ENCODE results near the gene CCDC47. TPM values are rescaled to one million over a fixed set of nuclear protein-coding genes. Genes with fewer than 3 reads are reported as not detected.

CCDC47 gene
- total RNA-seq, 1 experiment from 2014 or later = 70.9 TPM

- H3K27me3 Mint-ChIP-seq (ENCODE audit: low read depth) = no peaks in the 10 kb centered on the region
- H3K4me1 Mint-ChIP-seq = no peaks in the 10 kb centered on the region
- no peaks in the 10 kb centered on the region for H3K9me3 Mint-ChIP-seq
- H3K27ac Mint-ChIP-seq = no peak overlapping the region
- ChIA-PET CTCF (interaction anchor here (0.6 kb wide), 1 partner anchor 151 kb away, joined by 4 read pairs; no protein-coding TSS in a partner anchor), POLR2A (interaction anchor here (1.0 kb wide), 1 partner anchor 9 kb away, joined by 3 read pairs; no protein-coding TSS in a partner anchor)
- ATAC-seq (no peak), DNase-seq (ENCODE audit: low spot score) (no peak)
- no peak overlapping the region for H3K4me3 Mint-ChIP-seq
- peaks cover 51% of the 10 kb centered on the region for H3K36me3 Mint-ChIP-seq
- TF ChIP-seq ZNF396 (CRISPR knock-in tag; IDR thresholded peaks at IDR 0.05; ENCODE audit: borderline replicate concordance) = no peak
- TF ChIP-seq GTF2I (CRISPR knock-in tag; conservative IDR thresholded peaks at IDR 0.05) = no peak
- TF ChIP-seq AFF4 (CRISPR knock-in tag; IDR thresholded peaks at IDR 0.05; ENCODE audit: borderline replicate concordance) = no peak
- no peak for TF ChIP-seq STAT6 (CRISPR knock-in tag; conservative IDR thresholded peaks at IDR 0.05; ENCODE audit: low read depth)
- TF ChIP-seq ZNF263 (CRISPR knock-in tag; IDR thresholded peaks at IDR 0.05; ENCODE audit: low read depth) = no peak
- TF ChIP-seq HMGXB4 (CRISPR knock-in tag; IDR thresholded peaks at IDR 0.05) = no peak
- no peak for TF ChIP-seq RORB (CRISPR knock-in tag; IDR thresholded peaks at IDR 0.05)
- no peak for TF ChIP-seq OVOL2 (CRISPR knock-in tag; IDR thresholded peaks at IDR 0.05; ENCODE audit: borderline replicate concordance)
- TF ChIP-seq MAX (CRISPR knock-in tag; IDR thresholded peaks at IDR 0.05) = no peak
- TF ChIP-seq NR1H2 (CRISPR knock-in tag; IDR thresholded peaks at IDR 0.05) = no peak
- TF ChIP-seq FOXP1 (CRISPR knock-in tag; IDR thresholded peaks at IDR 0.05; ENCODE audit: borderline replicate concordance) = no peak
- no peak for TF ChIP-seq ZNF281 (CRISPR knock-in tag; IDR thresholded peaks at IDR 0.05)
- no peak for TF ChIP-seq USF1 (CRISPR knock-in tag; IDR thresholded peaks at IDR 0.05)
- TF ChIP-seq HMGA2 (CRISPR knock-in tag; IDR thresholded peaks at IDR 0.05) = no peak
- no peak for TF ChIP-seq ZNF232 (CRISPR knock-in tag; IDR thresholded peaks at IDR 0.05)
- no peak for TF ChIP-seq ERG (CRISPR knock-in tag; IDR thresholded peaks at IDR 0.05)
- TF ChIP-seq SP1 (CRISPR knock-in tag; conservative IDR thresholded peaks at IDR 0.05) = no peak
- TF ChIP-seq ZNF416 (CRISPR knock-in tag; IDR thresholded peaks at IDR 0.05) = no peak
Measured at GRCh38 chr17:63752707-63753106, 20.7 kb downstream of the CCDC47 start.
